Thoracic aorta (tissue), 2 donors: ENCODE measurements around the gene SGTA. TPM values are rescaled to one million over a fixed set of nuclear protein-coding genes. Genes with fewer than 3 reads are reported as not detected.

Source experiments
- ATAC-seq: fragments of 150-250 bp; one replicate; pipeline ENCODE4 v1.8.0; 2017; ENCODE audit warnings: low read depth; ENCODE audit not compliant: insufficient number of reproducible peaks, low FRiP score
- DNase-seq: peaks from one replicate; pipeline ENCODE4 v3.0.0-alpha.2; 2020; ENCODE audit warnings: low spot score
- H3K27ac ChIP-seq, 2 donors: fragments of 200-600 bp; sonication (generic); 1 replicate in 1 of 2; 2 replicates in 1 of 2; pipeline ENCODE4 v1.5.1; 2016; ENCODE audit warnings: mild to moderate bottlenecking in 2 of 2, moderate library complexity in 2 of 2
- H3K27me3 ChIP-seq: fragments of 200-600 bp; sonication (generic); replicated peaks from 2 replicates; pipeline ENCODE4 v1.6.0; 2016; ENCODE audit warnings: mild to moderate bottlenecking; ENCODE audit not compliant: insufficient read depth
- H3K36me3 ChIP-seq: fragments of 200-600 bp; sonication (generic); one replicate; pipeline ENCODE4 v1.5.1; 2016
- H3K4me1 ChIP-seq, 2 donors: fragments of 200-600 bp; sonication (generic); 1 replicate in 1 of 2; 2 replicates in 1 of 2; pipeline versions ENCODE4 v1.5.1 to v1.6.0; 2016; ENCODE audit warnings: low read depth in 2 of 2, mild to moderate bottlenecking in 1 of 2; ENCODE audit not compliant: control insufficient read depth in 1 of 2
- H3K4me3 ChIP-seq: fragments of 200-600 bp; sonication (generic); 2 replicates; pipeline ENCODE4 v1.5.1; 2016; ENCODE audit warnings: mild to moderate bottlenecking
- H3K9me3 ChIP-seq: fragments of 200-600 bp; sonication (generic); 2 replicates; pipeline ENCODE4 v1.5.1; 2016
- CTCF ChIP-seq: fragments of 200-600 bp; sonication (generic); IDR thresholded peaks from one replicate; pipeline ENCODE4 v1.5.1; 2019; ENCODE audit warnings: antibody characterized with exemption
- total RNA-seq, 2 donors: library from RNA; depleted of rRNA; stranded (reverse); fragments of >200 nt; gene quantifications; one replicate each; pipeline versions ENCODE4 v1.1.0 to v1.2.3, GENCODE V29; 2016

Gene SGTA
- total RNA-seq, 2 donors from 2014 or later, result 43.7 to 46.4 TPM

GRCh38 chr19:2774083-2774679 lies 8.9 kb downstream of the SGTA start:
- ATAC-seq (no peak), DNase-seq (no peak)
- no peak overlapping the region for H3K4me3 ChIP-seq
- no peaks in the 10 kb centered on the region for H3K27me3 ChIP-seq
- TF ChIP-seq CTCF, result no peak
- H3K4me1 ChIP-seq, result peaks cover 0 to 14% of the 10 kb centered on the region in 2 donors
- H3K36me3 ChIP-seq, result no peaks in the 10 kb centered on the region
- no peaks in the 10 kb centered on the region for H3K9me3 ChIP-seq
- no peak overlapping the region for H3K27ac ChIP-seq

GRCh38 chr19:2771786-2772674 lies 11.0 kb downstream of the SGTA start:
- Histone ChIP-seq H3K36me3 (peaks cover 15% of the 10 kb centered on the region), H3K4me1 (peaks cover 0 to 14% of the 10 kb centered on the region in 2 donors), H3K9me3 (no peaks in the 10 kb centered on the region), H3K27me3 (no peaks in the 10 kb centered on the region), H3K27ac (no peak overlapping the region), H3K4me3 (no peak overlapping the region)
- no peak for TF ChIP-seq CTCF
- DNase-seq (no peak), ATAC-seq (no peak)

- H3K36me3 ChIP-seq, result peaks cover 32% of the 10 kb centered on the region
- no peak overlapping the region for H3K27ac ChIP-seq
- H3K4me3 ChIP-seq, result no peak overlapping the region
- H3K27me3 ChIP-seq, result no peaks in the 10 kb centered on the region
- DNase-seq (no peak), ATAC-seq (no peak)
- peaks cover 0 to 14% of the 10 kb centered on the region in 2 donors for H3K4me1 ChIP-seq
- no peaks in the 10 kb centered on the region for H3K9me3 ChIP-seq
- TF ChIP-seq CTCF, result no peak
Observed at GRCh38 chr19:2770055-2771013, 12.7 kb downstream of the SGTA start.

- H3K27ac ChIP-seq, result no peak overlapping the region
- H3K9me3 ChIP-seq, result no peaks in the 10 kb centered on the region
- no peaks in the 10 kb centered on the region for H3K27me3 ChIP-seq
- peaks cover 0 to 14% of the 10 kb centered on the region in 2 donors for H3K4me1 ChIP-seq
- no peak for TF ChIP-seq CTCF
- no peak for ATAC-seq
- H3K36me3 ChIP-seq, result peaks cover 43% of the 10 kb centered on the region
- no peak for DNase-seq
- H3K4me3 ChIP-seq, result no peak overlapping the region
Observed at GRCh38 chr19:2769218-2769617, 13.9 kb downstream of the SGTA start.
